Measurements from ENCODE around the gene KCNV2. TPM values are rescaled to one million over a fixed set of nuclear protein-coding genes. Genes with fewer than 3 reads are reported as not detected.

Gene KCNV2
- total RNA-seq, 3 donors from 2014 or later (not counting 1 experiment from before 2014, with no cell fraction given): not detected

DNA sequence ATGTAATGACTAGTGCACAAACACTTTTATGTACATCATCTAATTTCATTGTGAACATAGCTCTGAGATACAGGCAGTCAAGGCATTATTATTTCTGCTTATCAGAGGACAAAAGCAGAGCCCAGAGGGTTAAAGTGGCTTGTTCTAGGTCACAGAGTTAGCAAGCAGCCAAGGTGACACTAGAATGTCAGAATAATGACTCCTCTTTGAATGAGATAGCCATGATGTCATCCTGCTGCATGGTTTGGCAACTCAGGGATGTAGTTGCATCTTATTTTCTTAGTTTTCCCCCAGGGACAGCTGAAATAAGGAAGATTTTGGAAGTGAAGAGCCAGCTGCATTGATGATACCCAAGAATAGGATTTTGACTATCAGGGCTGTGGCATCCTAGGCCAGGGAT, 54.4 kb downstream of the KCNV2 start:
- Mint-ChIP-seq H3K27ac (no peak overlapping the region), H3K36me3 (peaks cover 50% of the 10 kb centered on the region), H3K4me3 (no peak overlapping the region), H3K27me3 (ENCODE audit: low read depth in 2 of 2) (no peaks in the 10 kb centered on the region), H3K4me1 (no peaks in the 10 kb centered on the region), H3K9me3 (peaks cover 4 to 8% of the 10 kb centered on the region in 2 donors)
- Histone ChIP-seq H3K4me3 (ENCODE audit: low read length) (no peak overlapping the region), H3K27me3 (ENCODE audit: control insufficient read depth, insufficient read depth, low read length) (no peaks in the 10 kb centered on the region), H3K4me1 (ENCODE audit: control insufficient read depth, insufficient read depth, low read length) (no peaks in the 10 kb centered on the region), H3K36me3 (ENCODE audit: control insufficient read depth, insufficient read depth, low read length) (peaks cover 18% of the 10 kb centered on the region), H3K27ac (ENCODE audit: low read length) (no peak overlapping the region), H3K9me3 (ENCODE audit: control insufficient read depth, insufficient read depth, low read length) (peaks cover 3% of the 10 kb centered on the region)
- TF ChIP-seq, protein P1, sequence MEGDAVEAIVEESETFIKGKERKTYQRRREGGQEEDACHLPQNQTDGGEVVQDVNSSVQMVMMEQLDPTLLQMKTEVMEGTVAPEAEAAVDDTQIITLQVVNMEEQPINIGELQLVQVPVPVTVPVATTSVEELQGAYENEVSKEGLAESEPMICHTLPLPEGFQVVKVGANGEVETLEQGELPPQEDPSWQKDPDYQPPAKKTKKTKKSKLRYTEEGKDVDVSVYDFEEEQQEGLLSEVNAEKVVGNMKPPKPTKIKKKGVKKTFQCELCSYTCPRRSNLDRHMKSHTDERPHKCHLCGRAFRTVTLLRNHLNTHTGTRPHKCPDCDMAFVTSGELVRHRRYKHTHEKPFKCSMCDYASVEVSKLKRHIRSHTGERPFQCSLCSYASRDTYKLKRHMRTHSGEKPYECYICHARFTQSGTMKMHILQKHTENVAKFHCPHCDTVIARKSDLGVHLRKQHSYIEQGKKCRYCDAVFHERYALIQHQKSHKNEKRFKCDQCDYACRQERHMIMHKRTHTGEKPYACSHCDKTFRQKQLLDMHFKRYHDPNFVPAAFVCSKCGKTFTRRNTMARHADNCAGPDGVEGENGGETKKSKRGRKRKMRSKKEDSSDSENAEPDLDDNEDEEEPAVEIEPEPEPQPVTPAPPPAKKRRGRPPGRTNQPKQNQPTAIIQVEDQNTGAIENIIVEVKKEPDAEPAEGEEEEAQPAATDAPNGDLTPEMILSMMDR (IDR thresholded peaks at IDR 0.05): no peak
- intact Hi-C loops (cut with micrococcal nuclease): no loop called here
- ATAC-seq (no peak), DNase-seq (no peak)

DNA sequence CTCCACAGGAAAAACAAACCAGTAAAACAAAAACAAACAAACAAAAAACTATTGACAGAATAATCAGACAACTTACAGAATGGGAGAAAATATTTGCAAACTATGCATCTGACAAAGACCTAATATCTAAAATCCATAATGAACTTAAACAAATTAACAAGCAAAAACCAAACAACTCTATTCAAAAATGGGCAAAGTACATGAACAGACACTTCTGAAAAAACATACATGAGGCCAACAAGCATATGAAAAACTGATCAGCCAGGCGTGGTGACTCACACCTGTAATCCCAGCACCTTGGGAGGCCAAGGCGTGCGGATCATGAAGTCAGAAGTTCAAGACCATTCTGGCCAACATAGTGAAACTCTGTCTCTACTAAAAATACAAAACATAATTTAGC, 60.1 kb downstream of the KCNV2 start:
- TF ChIP-seq, protein P1 (IDR thresholded peaks at IDR 0.05): no peak
- Histone ChIP-seq H3K36me3 (ENCODE audit: control insufficient read depth, insufficient read depth, low read length) (peaks cover 24% of the 10 kb centered on the region), H3K9me3 (ENCODE audit: control insufficient read depth, insufficient read depth, low read length) (peaks cover 7% of the 10 kb centered on the region), H3K4me1 (ENCODE audit: control insufficient read depth, insufficient read depth, low read length) (no peaks in the 10 kb centered on the region), H3K27ac (ENCODE audit: low read length) (no peak overlapping the region), H3K27me3 (ENCODE audit: control insufficient read depth, insufficient read depth, low read length) (no peaks in the 10 kb centered on the region), H3K4me3 (ENCODE audit: low read length) (no peak overlapping the region)
- no peak for ATAC-seq
- Mint-ChIP-seq H3K36me3 (peaks cover 47% of the 10 kb centered on the region), H3K4me3 (no peak overlapping the region), H3K9me3 (peaks cover 4 to 8% of the 10 kb centered on the region in 2 donors), H3K27ac (no peak overlapping the region), H3K27me3 (ENCODE audit: low read depth in 2 of 2) (no peaks in the 10 kb centered on the region), H3K4me1 (no peaks in the 10 kb centered on the region)
- WGBS (ENCODE audit: insufficient coverage): 97% methylated on average over 3 of the region's 3 CpGs
- no peak for DNase-seq
- intact Hi-C loops (cut with micrococcal nuclease): no loop called here

DNA sequence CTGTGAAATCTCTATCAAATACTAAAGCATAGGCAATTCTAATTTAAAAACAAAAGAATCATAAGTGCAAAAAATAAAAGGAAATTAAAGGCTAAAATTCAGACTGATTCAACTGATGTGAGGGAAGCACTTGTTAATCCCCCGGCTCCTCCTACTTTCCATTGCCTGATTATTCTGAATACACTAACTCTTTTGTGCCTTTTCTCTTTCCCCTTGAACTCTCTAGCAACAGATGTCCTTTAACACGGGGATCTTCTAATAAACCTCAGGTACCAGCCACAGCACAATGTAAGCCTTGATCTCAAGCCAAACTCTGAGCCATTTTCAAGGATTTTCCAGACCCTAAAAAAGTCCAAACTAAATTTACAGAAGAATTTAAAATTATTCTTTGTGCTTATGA, 61.5 kb downstream of the KCNV2 start:
- Mint-ChIP-seq H3K27me3 (ENCODE audit: low read depth in 2 of 2) (no peaks in the 10 kb centered on the region), H3K4me3 (no peak overlapping the region), H3K27ac (no peak overlapping the region), H3K9me3 (peaks cover 0 to 3% of the 10 kb centered on the region in 2 donors), H3K4me1 (no peaks in the 10 kb centered on the region), H3K36me3 (peaks cover 44% of the 10 kb centered on the region)
- H3K4me3 ChIP-seq (ENCODE audit: low read length): no peak overlapping the region
- no peaks in the 10 kb centered on the region for H3K4me1 ChIP-seq (ENCODE audit: control insufficient read depth, insufficient read depth, low read length)
- peaks cover 24% of the 10 kb centered on the region for H3K36me3 ChIP-seq (ENCODE audit: control insufficient read depth, insufficient read depth, low read length)
- no peak overlapping the region for H3K27ac ChIP-seq (ENCODE audit: low read length)
- no peak for DNase-seq
- H3K9me3 ChIP-seq (ENCODE audit: control insufficient read depth, insufficient read depth, low read length): peaks cover 7% of the 10 kb centered on the region
- WGBS (ENCODE audit: insufficient coverage): 95% methylated on average over 2 of the region's 2 CpGs
- TF ChIP-seq, protein P1 (IDR thresholded peaks at IDR 0.05): no peak
- H3K27me3 ChIP-seq (ENCODE audit: control insufficient read depth, insufficient read depth, low read length): no peaks in the 10 kb centered on the region
- intact Hi-C loops (cut with micrococcal nuclease): no loop called here
- no peak for ATAC-seq

Other genes with a start within 250 kb of the KCNV2 start
- 1 to 10 TPM; 1.4 to 2.6 (median 2.4) TPM for gene VLDLR, start 95.7 kb upstream of the KCNV2 start, total RNA-seq
- 10 to 100 TPM; 27.5 to 31.3 (median 30.4) TPM for gene PUM3, start 126.6 kb downstream of the KCNV2 start, total RNA-seq

All from natural killer cell (primary cell).